Measurements from ENCODE around the gene RASAL3.

The RASAL3 gene

GRCh38 chr19:15443325-15443724, 21.0 kb downstream of the RASAL3 start:
- TF ChIP-seq SPI1 (IDR thresholded peaks at IDR 0.05; ENCODE audit: low read depth, low read length): no peak
- FAIRE-seq (no peak), DNase-seq (ENCODE audit: insufficient read length, low spot score) (no peak)

GRCh38 chr19:15442142-15442920, 22.0 kb downstream of the RASAL3 start:
- no peak for FAIRE-seq
- TF ChIP-seq TAF1 (IDR thresholded peaks at IDR 0.05; ENCODE audit: low read depth, low read length) (no peak), POLR2A (IDR thresholded peaks at IDR 0.05; ENCODE audit: low read depth, low read length) (no peak), PAX5 (IDR thresholded peaks at IDR 0.05; ENCODE audit: insufficient read depth, low read length, severe bottlenecking) (no peak), POLR2AphosphoS5 (IDR thresholded peaks at IDR 0.05; ENCODE audit: low read depth, low read length) (no peak), SPI1 (IDR thresholded peaks at IDR 0.05; ENCODE audit: low read depth, low read length) (no peak), POU2F2 (IDR thresholded peaks at IDR 0.05; ENCODE audit: low read depth, low read length) (no peak)
- no peak for DNase-seq (ENCODE audit: insufficient read length, low spot score)

- peak; percentile 71 for FAIRE-seq
- no peak for TF ChIP-seq TAF1 (IDR thresholded peaks at IDR 0.05; ENCODE audit: low read depth, low read length)
- TF ChIP-seq POLR2AphosphoS5 (IDR thresholded peaks at IDR 0.05; ENCODE audit: low read depth, low read length): no peak
- TF ChIP-seq SPI1 (IDR thresholded peaks at IDR 0.05; ENCODE audit: low read depth, low read length): no peak
- no peak for TF ChIP-seq POLR2A (IDR thresholded peaks at IDR 0.05; ENCODE audit: low read depth, low read length)
- no peak for TF ChIP-seq PAX5 (IDR thresholded peaks at IDR 0.05; ENCODE audit: insufficient read depth, low read length, severe bottlenecking)
- no peak for TF ChIP-seq POU2F2 (IDR thresholded peaks at IDR 0.05; ENCODE audit: low read depth, low read length)
Observed at GRCh38 chr19:15441317-15441716, 23.0 kb downstream of the RASAL3 start.

GRCh38 chr19:15439821-15440641, 24.3 kb downstream of the RASAL3 start:
- TF ChIP-seq POLR2A (IDR thresholded peaks at IDR 0.05; ENCODE audit: low read depth, low read length): no peak
- TF ChIP-seq PAX5 (IDR thresholded peaks at IDR 0.05; ENCODE audit: insufficient read depth, low read length, severe bottlenecking): no peak
- no peak for TF ChIP-seq POU2F2 (IDR thresholded peaks at IDR 0.05; ENCODE audit: low read depth, low read length)
- no peak for TF ChIP-seq POLR2AphosphoS5 (IDR thresholded peaks at IDR 0.05; ENCODE audit: low read depth, low read length)
- no peak for TF ChIP-seq TAF1 (IDR thresholded peaks at IDR 0.05; ENCODE audit: low read depth, low read length)
- TF ChIP-seq SPI1 (IDR thresholded peaks at IDR 0.05; ENCODE audit: low read depth, low read length): no peak
- no peak for FAIRE-seq
- no peak for DNase-seq (ENCODE audit: insufficient read length, low spot score)

More at GRCh38 chr19:15441317-15441716, 23.0 kb downstream of the RASAL3 start:
- DNase-seq (ENCODE audit: insufficient read length, low spot score): no peak

- TF ChIP-seq POU2F2 (IDR thresholded peaks at IDR 0.05; ENCODE audit: low read depth, low read length): no peak
- no peak for TF ChIP-seq PAX5 (IDR thresholded peaks at IDR 0.05; ENCODE audit: insufficient read depth, low read length, severe bottlenecking)
- TF ChIP-seq TAF1 (IDR thresholded peaks at IDR 0.05; ENCODE audit: low read depth, low read length): no peak
- no peak for TF ChIP-seq POLR2AphosphoS5 (IDR thresholded peaks at IDR 0.05; ENCODE audit: low read depth, low read length)
- no peak for TF ChIP-seq POLR2A (IDR thresholded peaks at IDR 0.05; ENCODE audit: low read depth, low read length)
- TF ChIP-seq SPI1 (IDR thresholded peaks at IDR 0.05; ENCODE audit: low read depth, low read length): no peak
- DNase-seq (ENCODE audit: insufficient read length, low spot score) (no peak), FAIRE-seq (no peak)
Observed at GRCh38 chr19:15439078-15439799, 25.1 kb downstream of the RASAL3 start.

GRCh38 chr19:15438577-15438976, 25.8 kb downstream of the RASAL3 start:
- DNase-seq (ENCODE audit: insufficient read length, low spot score): no peak
- no peak for TF ChIP-seq SPI1 (IDR thresholded peaks at IDR 0.05; ENCODE audit: low read depth, low read length)
- TF ChIP-seq TAF1 (IDR thresholded peaks at IDR 0.05; ENCODE audit: low read depth, low read length): no peak
- no peak for TF ChIP-seq POLR2A (IDR thresholded peaks at IDR 0.05; ENCODE audit: low read depth, low read length)
- TF ChIP-seq POU2F2 (IDR thresholded peaks at IDR 0.05; ENCODE audit: low read depth, low read length): no peak
- no peak for FAIRE-seq

GRCh38 chr19:15438124-15438496, 26.2 kb downstream of the RASAL3 start:
- FAIRE-seq (no peak), DNase-seq (ENCODE audit: insufficient read length, low spot score) (no peak)
- TF ChIP-seq POLR2A (IDR thresholded peaks at IDR 0.05; ENCODE audit: low read depth, low read length) (no peak), PAX5 (IDR thresholded peaks at IDR 0.05; ENCODE audit: insufficient read depth, low read length, severe bottlenecking) (no peak), SPI1 (IDR thresholded peaks at IDR 0.05; ENCODE audit: low read depth, low read length) (no peak), TAF1 (IDR thresholded peaks at IDR 0.05; ENCODE audit: low read depth, low read length) (no peak), POU2F2 (IDR thresholded peaks at IDR 0.05; ENCODE audit: low read depth, low read length) (no peak), POLR2AphosphoS5 (IDR thresholded peaks at IDR 0.05; ENCODE audit: low read depth, low read length) (no peak)

- TF ChIP-seq POLR2AphosphoS5 (IDR thresholded peaks at IDR 0.05; ENCODE audit: low read depth, low read length) (no peak), TAF1 (IDR thresholded peaks at IDR 0.05; ENCODE audit: low read depth, low read length) (no peak), SPI1 (IDR thresholded peaks at IDR 0.05; ENCODE audit: low read depth, low read length) (no peak), POU2F2 (IDR thresholded peaks at IDR 0.05; ENCODE audit: low read depth, low read length) (no peak), POLR2A (IDR thresholded peaks at IDR 0.05; ENCODE audit: low read depth, low read length) (no peak), PAX5 (IDR thresholded peaks at IDR 0.05; ENCODE audit: insufficient read depth, low read length, severe bottlenecking) (no peak)
- FAIRE-seq (no peak), DNase-seq (ENCODE audit: insufficient read length, low spot score) (no peak)
Observed at GRCh38 chr19:15437355-15438123, 26.8 kb downstream of the RASAL3 start.

GRCh38 chr19:15436826-15437110, 27.6 kb downstream of the RASAL3 start:
- no peak for FAIRE-seq
- DNase-seq (ENCODE audit: insufficient read length, low spot score): no peak
- TF ChIP-seq PAX5 (IDR thresholded peaks at IDR 0.05; ENCODE audit: insufficient read depth, low read length, severe bottlenecking): no peak
- TF ChIP-seq POLR2A (IDR thresholded peaks at IDR 0.05; ENCODE audit: low read depth, low read length): no peak
- no peak for TF ChIP-seq TAF1 (IDR thresholded peaks at IDR 0.05; ENCODE audit: low read depth, low read length)
- TF ChIP-seq POU2F2 (IDR thresholded peaks at IDR 0.05; ENCODE audit: low read depth, low read length): no peak
- TF ChIP-seq SPI1 (IDR thresholded peaks at IDR 0.05; ENCODE audit: low read depth, low read length): no peak
- TF ChIP-seq POLR2AphosphoS5 (IDR thresholded peaks at IDR 0.05; ENCODE audit: low read depth, low read length): no peak
